ENCODE data around the gene USF1. TPM values are rescaled to one million over a fixed set of nuclear protein-coding genes. Genes with fewer than 3 reads are reported as not detected.
"Not testable (repeated sequence)": the region's sequence is repeated elsewhere in the genome, so short reads cannot be mapped to it uniquely, and the experiment has no call there.

The USF1 gene
- polyA plus RNA-seq, 1 donor: 56.9 TPM

DNA sequence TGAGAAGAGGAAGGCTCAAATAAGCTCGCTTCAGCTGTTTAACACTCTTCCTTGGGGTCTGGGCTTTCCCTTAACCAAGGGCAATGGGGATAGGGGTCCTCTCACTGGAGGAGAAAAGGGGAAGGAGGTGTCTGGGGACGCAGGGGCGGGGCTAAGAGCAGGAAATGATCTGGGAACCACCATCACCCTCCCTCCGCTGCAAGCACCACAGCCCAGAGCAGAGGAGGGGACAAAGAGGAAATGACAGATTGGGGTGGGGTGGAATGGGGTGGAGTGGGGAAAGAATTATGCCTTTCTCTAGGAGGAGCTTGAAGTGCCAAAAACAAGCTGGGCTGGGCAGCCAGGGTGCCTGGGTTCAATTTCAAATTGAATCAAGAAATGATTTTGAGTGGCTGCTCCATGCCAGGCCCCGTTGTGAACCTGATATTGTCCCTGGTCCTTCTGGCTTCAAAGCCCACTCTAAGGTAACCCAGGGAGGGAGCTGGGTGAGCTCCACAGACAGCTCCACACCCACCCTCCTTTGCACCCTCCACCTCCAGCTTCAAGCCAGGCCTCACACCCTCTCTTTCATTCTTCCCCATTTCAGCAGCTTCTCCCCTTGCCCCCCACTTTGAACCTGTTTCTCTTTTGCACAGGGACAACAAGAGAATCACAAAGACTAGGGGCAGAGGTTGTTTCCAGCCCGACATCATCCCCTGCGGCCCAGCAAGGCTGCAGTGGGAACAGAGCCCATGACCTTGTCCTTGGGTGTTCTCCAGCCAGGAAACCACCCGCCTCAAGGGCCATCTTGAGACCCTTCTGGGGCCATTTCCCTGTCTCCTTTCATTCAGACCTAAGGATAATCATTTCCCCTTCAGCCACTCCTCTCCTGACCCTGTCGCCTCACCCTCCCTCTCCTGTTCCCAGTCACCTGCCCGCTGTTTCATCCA is 22.8 kb upstream of the USF1 start:
- DNase-seq: no peak
- peaks cover 3% of the 10 kb centered on the region for H3K27me3 ChIP-seq (ENCODE audit: control insufficient read depth, insufficient read depth, low read length)
- 72% methylated on average over 3 of the region's 10 CpGs for WGBS (ENCODE audit: insufficient coverage, low lambda C conversion rate)
- H3K27ac ChIP-seq (ENCODE audit: low read length): no peak overlapping the region
- H3K9me3 ChIP-seq (ENCODE audit: control insufficient read depth, low read depth, low read length): no peaks in the 10 kb centered on the region
- H3K36me3 ChIP-seq (ENCODE audit: control insufficient read depth, insufficient read depth, low read length): no peaks in the 10 kb centered on the region
- H3K4me1 ChIP-seq (ENCODE audit: control insufficient read depth, insufficient read depth, low read length): no peaks in the 10 kb centered on the region
- H3K4me3 ChIP-seq (ENCODE audit: low read length): peak overlapping the region; percentile 23

DNA sequence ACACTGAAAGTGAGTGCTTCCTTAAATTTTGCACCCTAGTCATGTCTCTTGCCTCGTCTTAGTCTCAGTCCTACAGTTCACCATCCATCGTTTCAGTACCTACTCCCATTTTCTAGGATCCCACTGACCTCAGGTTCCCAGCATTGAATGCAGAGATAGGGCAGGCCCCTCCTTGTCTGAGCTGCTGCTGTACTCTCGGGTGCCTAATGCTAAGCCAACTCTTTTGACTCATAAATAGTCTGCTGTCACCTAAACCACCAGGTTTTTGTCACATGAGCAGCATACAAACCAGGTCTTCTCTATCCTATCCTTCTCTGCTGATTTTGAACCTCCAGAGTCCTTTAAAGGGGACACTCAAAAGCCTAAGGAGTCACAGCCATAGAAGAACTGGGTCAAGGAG is 20.9 kb upstream of the USF1 start:
- Histone ChIP-seq H3K27ac (ENCODE audit: low read length) (no peak overlapping the region), H3K36me3 (ENCODE audit: control insufficient read depth, insufficient read depth, low read length) (no peaks in the 10 kb centered on the region), H3K27me3 (ENCODE audit: control insufficient read depth, insufficient read depth, low read length) (peaks cover 5% of the 10 kb centered on the region), H3K4me3 (ENCODE audit: low read length) (no peak overlapping the region), H3K9me3 (ENCODE audit: control insufficient read depth, low read depth, low read length) (no peaks in the 10 kb centered on the region), H3K4me1 (ENCODE audit: control insufficient read depth, insufficient read depth, low read length) (no peaks in the 10 kb centered on the region)
- no peak for DNase-seq
- WGBS (ENCODE audit: insufficient coverage, low lambda C conversion rate): 80% methylated on average over 1 of the region's 3 CpGs

DNA sequence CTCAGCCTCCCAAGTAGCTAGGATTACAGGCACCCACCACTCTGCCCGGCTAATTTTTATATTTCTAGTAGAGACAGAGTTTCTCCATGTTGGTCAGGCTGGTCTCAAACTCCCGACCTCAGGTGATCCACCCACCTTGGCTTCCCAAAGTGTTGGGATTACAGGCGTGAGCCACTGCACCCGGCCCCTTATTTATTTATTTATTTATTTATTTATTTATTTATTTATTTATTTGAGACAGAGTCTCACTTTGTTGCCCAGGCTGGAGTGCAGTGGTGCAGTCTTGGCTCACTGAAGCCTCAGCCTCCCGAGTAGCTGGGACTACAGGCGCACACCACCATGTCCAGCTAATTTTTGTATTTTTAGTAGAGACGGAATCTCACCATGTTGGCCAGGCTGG is 19.9 kb upstream of the USF1 start:
- not testable (repeated sequence) for H3K27me3 ChIP-seq (ENCODE audit: control insufficient read depth, insufficient read depth, low read length); H3K36me3 ChIP-seq (ENCODE audit: control insufficient read depth, insufficient read depth, low read length); H3K27ac ChIP-seq (ENCODE audit: low read length); H3K4me3 ChIP-seq (ENCODE audit: low read length); H3K4me1 ChIP-seq (ENCODE audit: control insufficient read depth, insufficient read depth, low read length); H3K9me3 ChIP-seq (ENCODE audit: control insufficient read depth, low read depth, low read length); DNase-seq
- no CpG with 5 or more reads among the region's 7 CpGs for WGBS (ENCODE audit: insufficient coverage, low lambda C conversion rate)

DNA sequence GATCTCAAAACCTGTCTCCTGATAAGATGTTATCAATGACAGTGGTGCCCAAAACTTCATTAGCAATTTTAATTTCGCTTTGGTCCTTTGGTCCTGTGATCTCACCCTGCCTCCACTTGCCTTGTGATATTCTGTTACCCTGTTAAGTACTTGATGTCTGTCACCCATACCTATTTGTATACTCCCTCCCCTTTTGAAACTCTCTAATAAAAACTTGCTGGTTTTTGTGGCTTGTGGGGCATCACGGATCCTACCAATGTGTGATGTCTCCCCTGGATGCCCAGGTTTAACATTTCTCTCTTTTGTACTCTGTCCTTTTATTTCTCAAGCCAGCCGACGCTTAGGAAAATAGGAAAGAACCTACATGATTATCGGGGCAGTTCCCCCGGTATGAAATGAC is 18.2 kb upstream of the USF1 start:
- not testable (repeated sequence) for H3K27ac ChIP-seq (ENCODE audit: low read length); H3K4me1 ChIP-seq (ENCODE audit: control insufficient read depth, insufficient read depth, low read length); H3K4me3 ChIP-seq (ENCODE audit: low read length); DNase-seq; H3K27me3 ChIP-seq (ENCODE audit: control insufficient read depth, insufficient read depth, low read length); H3K36me3 ChIP-seq (ENCODE audit: control insufficient read depth, insufficient read depth, low read length); H3K9me3 ChIP-seq (ENCODE audit: control insufficient read depth, low read depth, low read length)
- WGBS (ENCODE audit: insufficient coverage, low lambda C conversion rate): 80% methylated on average over 1 of the region's 6 CpGs

DNA sequence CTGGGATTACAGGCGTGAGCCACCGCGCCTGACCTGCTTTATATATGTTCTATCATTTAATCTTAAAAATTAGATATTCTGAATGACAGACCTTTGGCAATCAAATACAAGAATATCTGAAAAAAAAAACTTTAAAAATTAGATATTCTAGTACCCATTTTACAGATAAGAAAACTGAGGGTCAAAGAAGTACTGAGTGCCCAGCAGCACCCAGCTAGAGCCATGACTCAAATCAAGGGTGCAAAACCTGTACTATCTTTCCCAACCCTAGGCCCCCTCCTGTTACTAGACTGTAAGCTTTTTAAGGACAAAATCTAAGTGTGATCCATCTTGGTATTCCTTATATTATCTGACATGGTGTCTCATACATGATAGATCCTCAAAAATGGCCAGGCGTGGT is 15.6 kb upstream of the USF1 start:
- Histone ChIP-seq H3K9me3 (ENCODE audit: control insufficient read depth, low read depth, low read length) (no peaks in the 10 kb centered on the region), H3K4me3 (ENCODE audit: low read length) (no peak overlapping the region), H3K36me3 (ENCODE audit: control insufficient read depth, insufficient read depth, low read length) (no peaks in the 10 kb centered on the region), H3K27me3 (ENCODE audit: control insufficient read depth, insufficient read depth, low read length) (peaks cover 5% of the 10 kb centered on the region), H3K4me1 (ENCODE audit: control insufficient read depth, insufficient read depth, low read length) (no peaks in the 10 kb centered on the region), H3K27ac (ENCODE audit: low read length) (no peak overlapping the region)
- DNase-seq: no peak
- WGBS (ENCODE audit: insufficient coverage, low lambda C conversion rate): no CpG with 5 or more reads among the region's 4 CpGs

DNA sequence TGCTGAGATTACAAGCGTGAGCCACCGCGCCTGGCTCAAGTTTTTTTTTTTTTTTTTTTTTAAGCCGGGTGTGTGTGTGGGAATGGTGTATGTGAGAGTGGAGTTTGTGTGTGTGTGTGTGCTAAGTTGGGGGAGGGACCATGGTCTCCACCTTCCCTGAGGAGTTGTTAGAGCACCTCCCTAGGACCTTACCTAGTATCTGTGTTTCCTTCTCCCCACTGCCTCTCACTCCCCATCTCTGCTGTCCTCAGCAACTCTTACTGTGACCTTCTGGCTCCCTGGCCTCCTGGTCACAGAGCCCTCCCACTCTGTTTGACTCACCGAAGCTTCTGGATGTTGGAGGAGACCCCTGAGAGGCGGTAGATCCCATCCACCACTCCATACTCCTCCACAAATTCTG is 13.5 kb upstream of the USF1 start:
- Histone ChIP-seq H3K4me1 (ENCODE audit: control insufficient read depth, insufficient read depth, low read length) (no peaks in the 10 kb centered on the region), H3K27me3 (ENCODE audit: control insufficient read depth, insufficient read depth, low read length) (peaks cover 13% of the 10 kb centered on the region), H3K36me3 (ENCODE audit: control insufficient read depth, insufficient read depth, low read length) (no peaks in the 10 kb centered on the region), H3K27ac (ENCODE audit: low read length) (no peak overlapping the region), H3K9me3 (ENCODE audit: control insufficient read depth, low read depth, low read length) (no peaks in the 10 kb centered on the region), H3K4me3 (ENCODE audit: low read length) (no peak overlapping the region)
- WGBS (ENCODE audit: insufficient coverage, low lambda C conversion rate): no CpG with 5 or more reads among the region's 6 CpGs
- no peak for DNase-seq

DNA sequence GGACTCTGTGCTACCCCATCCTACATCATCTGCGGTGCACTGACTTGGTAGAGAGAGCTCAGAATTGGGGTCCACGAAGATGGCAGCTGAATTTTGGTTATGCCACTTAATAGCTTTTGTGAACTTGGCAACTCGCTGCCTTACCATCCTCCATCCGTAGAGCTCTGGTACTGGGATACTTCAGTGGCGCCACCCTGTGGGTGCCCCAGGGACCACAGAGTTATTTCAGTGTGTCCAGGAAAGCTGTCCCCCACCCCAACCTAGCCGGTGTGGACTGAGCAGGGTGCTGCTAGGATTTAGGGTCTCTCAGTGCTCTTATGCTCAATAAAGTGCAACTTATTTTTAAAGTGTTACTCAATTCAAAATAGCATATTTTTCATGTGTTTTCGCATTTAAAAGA is 9.0 kb upstream of the USF1 start:
- peaks cover 10% of the 10 kb centered on the region for H3K27me3 ChIP-seq (ENCODE audit: control insufficient read depth, insufficient read depth, low read length)
- peaks cover 4% of the 10 kb centered on the region for H3K9me3 ChIP-seq (ENCODE audit: control insufficient read depth, low read depth, low read length)
- H3K4me1 ChIP-seq (ENCODE audit: control insufficient read depth, insufficient read depth, low read length): no peaks in the 10 kb centered on the region
- no peak for DNase-seq
- WGBS (ENCODE audit: insufficient coverage, low lambda C conversion rate): 100% methylated on average over 1 of the region's 7 CpGs
- H3K27ac ChIP-seq (ENCODE audit: low read length): no peak overlapping the region
- H3K4me3 ChIP-seq (ENCODE audit: low read length): no peak overlapping the region
- H3K36me3 ChIP-seq (ENCODE audit: control insufficient read depth, insufficient read depth, low read length): no peaks in the 10 kb centered on the region

DNA sequence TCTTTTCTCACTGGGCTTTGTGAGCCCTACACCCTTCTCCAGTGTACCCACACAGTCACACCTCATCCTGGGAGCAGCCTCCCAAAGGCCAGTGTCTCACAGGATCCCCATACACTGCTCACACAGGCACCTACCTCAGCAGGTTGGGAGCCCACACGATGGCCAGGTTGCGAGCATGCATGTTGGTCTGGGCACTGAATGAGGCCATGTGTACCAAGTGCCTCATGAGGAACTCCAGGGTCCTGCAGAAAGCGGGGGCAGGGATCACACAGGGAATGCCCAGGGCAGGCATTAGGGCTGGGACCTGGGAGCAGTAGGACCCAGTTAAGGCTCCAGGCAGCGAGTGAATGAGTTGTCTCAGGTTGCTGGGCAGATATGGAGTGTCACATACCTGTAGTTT is 8.5 kb upstream of the USF1 start:
- Histone ChIP-seq H3K27ac (ENCODE audit: low read length) (no peak overlapping the region), H3K27me3 (ENCODE audit: control insufficient read depth, insufficient read depth, low read length) (peaks cover 10% of the 10 kb centered on the region), H3K9me3 (ENCODE audit: control insufficient read depth, low read depth, low read length) (peaks cover 6% of the 10 kb centered on the region), H3K36me3 (ENCODE audit: control insufficient read depth, insufficient read depth, low read length) (no peaks in the 10 kb centered on the region), H3K4me3 (ENCODE audit: low read length) (no peak overlapping the region), H3K4me1 (ENCODE audit: control insufficient read depth, insufficient read depth, low read length) (no peaks in the 10 kb centered on the region)
- no peak for DNase-seq
- WGBS (ENCODE audit: insufficient coverage, low lambda C conversion rate): no CpG with 5 or more reads among the region's 4 CpGs

DNA sequence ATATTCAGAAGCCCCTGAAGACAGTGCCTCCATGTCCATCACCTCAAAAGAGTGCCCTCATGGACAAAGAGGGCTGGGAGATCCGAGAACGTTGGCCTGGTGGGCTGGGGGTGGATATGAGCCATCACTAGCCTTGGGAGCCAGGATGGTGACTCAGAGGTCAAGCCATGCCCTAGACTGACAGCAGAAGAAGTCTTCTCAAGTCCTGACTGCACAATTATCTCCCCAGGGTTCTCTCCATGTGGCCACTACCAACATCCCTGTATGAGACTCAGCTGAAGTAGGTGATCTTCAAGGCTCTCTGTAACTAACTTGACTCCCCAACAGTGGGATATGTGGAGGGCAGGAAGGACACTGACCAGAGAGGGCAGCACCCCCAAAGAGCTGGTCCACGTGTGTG is 7.1 kb upstream of the USF1 start:
- Histone ChIP-seq H3K9me3 (ENCODE audit: control insufficient read depth, low read depth, low read length) (peaks cover 19% of the 10 kb centered on the region), H3K36me3 (ENCODE audit: control insufficient read depth, insufficient read depth, low read length) (no peaks in the 10 kb centered on the region), H3K4me1 (ENCODE audit: control insufficient read depth, insufficient read depth, low read length) (no peaks in the 10 kb centered on the region), H3K4me3 (ENCODE audit: low read length) (no peak overlapping the region), H3K27me3 (ENCODE audit: control insufficient read depth, insufficient read depth, low read length) (peaks cover 10% of the 10 kb centered on the region), H3K27ac (ENCODE audit: low read length) (no peak overlapping the region)
- WGBS (ENCODE audit: insufficient coverage, low lambda C conversion rate): no CpG with 5 or more reads among the region's 3 CpGs
- DNase-seq: no peak

DNA sequence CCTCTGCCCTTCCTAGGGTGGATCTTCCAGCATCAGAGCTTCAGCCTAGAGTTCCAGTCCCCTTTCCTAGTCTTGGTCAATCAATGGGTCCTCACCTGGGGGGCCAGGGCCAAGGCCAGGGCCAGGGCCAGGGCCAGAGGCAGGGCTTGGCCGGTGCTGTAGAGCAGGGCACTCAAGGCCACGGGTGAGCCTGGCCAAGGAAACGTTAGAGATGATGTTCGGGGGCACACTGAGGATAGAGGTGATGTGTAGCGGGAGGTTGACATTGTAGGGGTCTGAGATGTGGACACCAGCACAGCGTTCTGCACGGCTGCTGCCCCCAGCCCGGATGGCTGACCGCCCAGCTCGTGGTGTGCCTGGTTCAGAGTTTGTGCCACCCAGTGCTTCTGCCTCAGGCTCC is 5.4 kb upstream of the USF1 start:
- Histone ChIP-seq H3K4me1 (ENCODE audit: control insufficient read depth, insufficient read depth, low read length) (peaks cover 2% of the 10 kb centered on the region), H3K36me3 (ENCODE audit: control insufficient read depth, insufficient read depth, low read length) (no peaks in the 10 kb centered on the region)
- no peak for DNase-seq

More for the DNA sequence above, 5.4 kb upstream of the USF1 start:
- Histone ChIP-seq H3K27ac (ENCODE audit: low read length) (no peak overlapping the region), H3K27me3 (ENCODE audit: control insufficient read depth, insufficient read depth, low read length) (peaks cover 8% of the 10 kb centered on the region), H3K4me3 (ENCODE audit: low read length) (no peak overlapping the region), H3K9me3 (ENCODE audit: control insufficient read depth, low read depth, low read length) (peaks cover 26% of the 10 kb centered on the region)
- WGBS (ENCODE audit: insufficient coverage, low lambda C conversion rate): no CpG with 5 or more reads among the region's 10 CpGs

All from large intestine (tissue), 3 donors.